ENCODE data around the gene PIP4K2A.
"Not testable (repeated sequence)": the region's sequence is repeated elsewhere in the genome, so short reads cannot be mapped to it uniquely, and the experiment has no call there.

PIP4K2A gene

GRCh38 chr10:22503315-22504088, 210.9 kb downstream of the PIP4K2A start:
- no peak for DNase-seq

- no peak for DNase-seq
Measured at GRCh38 chr10:22501863-22502262, 212.5 kb downstream of the PIP4K2A start.

DNA sequence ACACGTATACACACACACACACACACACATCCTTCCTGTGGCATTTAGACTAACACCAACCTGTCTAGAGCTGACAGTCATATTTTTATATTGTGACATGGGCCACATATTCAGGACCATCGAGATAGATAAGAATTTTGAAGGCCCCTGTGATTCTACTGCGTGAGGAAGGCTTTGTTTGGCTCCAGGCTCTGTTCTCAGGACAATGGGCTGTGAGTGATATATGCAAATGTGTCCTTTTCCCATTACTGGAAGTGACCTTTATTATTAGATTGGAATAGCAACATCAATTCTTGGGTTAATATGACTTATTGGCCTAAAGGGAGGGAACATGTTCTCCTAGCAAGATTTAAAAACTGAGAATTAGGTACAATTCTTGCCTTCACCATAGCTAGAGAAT, 213.0 kb downstream of the PIP4K2A start:
- DNase-seq = no peak

DNA sequence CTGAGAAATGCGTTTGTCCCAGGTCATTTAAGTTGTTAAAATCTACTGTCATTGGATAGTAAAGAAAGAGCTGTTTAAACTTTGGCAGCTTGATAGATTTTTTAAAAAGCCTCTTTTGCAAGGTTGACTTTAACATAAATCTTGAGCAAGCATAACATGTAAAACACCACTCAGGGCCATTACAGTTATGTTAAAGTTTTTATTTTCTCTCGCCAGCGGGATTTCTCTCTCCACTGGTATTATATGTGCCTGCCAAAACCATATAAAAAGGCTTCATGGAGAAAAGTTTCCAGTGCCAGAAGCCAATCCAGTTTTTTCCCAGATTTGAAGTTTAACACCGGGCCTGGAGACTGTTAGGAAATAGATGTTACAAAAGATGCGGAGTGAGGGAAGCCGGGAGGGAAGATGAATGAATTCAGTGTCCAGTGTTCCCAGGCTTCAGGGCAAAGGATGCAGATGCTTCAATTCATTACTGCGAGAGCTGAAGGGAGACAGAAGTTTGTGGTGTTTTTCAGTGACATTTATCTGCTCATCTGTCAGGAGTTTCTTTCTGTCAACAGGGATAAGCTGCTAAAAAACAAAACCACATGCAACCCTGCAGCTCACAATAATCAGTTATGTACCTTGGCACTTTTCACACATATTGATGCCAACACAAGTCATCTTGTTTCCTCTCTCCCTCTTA, 213.6 kb downstream of the PIP4K2A start:
- no peak for DNase-seq

- not testable (repeated sequence) for DNase-seq
Measured at GRCh38 chr10:22499973-22500372, 214.4 kb downstream of the PIP4K2A start.

- DNase-seq = no peak
Measured at GRCh38 chr10:22495396-22495795, 219.0 kb downstream of the PIP4K2A start.

- no peak for DNase-seq
Measured at GRCh38 chr10:22494007-22494406, 220.4 kb downstream of the PIP4K2A start.

GRCh38 chr10:22491931-22492615, 222.3 kb downstream of the PIP4K2A start:
- no peak for DNase-seq

GRCh38 chr10:22491480-22491879, 222.9 kb downstream of the PIP4K2A start:
- no peak for DNase-seq

DNA sequence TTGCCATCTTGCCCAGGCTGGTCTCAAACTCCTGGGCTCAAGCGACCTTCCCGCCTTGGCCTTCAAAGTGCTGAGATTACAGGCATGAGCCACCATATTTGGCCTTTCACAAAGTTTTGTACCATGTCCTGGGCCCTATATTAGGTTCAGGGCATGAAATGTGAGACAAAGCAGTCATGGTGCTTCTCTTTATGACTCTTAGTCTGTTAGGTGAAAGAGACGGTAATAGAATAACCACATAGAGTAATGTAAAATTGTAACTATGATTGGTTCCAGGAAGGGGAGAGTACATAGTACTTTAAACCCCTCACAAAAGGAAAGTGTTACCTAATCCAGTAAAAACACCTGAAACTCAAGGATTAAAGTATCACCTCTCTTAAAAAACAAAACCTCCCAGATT, 224.4 kb downstream of the PIP4K2A start:
- DNase-seq = no peak

- DNase-seq = no peak
Measured at GRCh38 chr10:22489467-22489866, 224.9 kb downstream of the PIP4K2A start.

GRCh38 chr10:22486431-22486830, 227.9 kb downstream of the PIP4K2A start:
- no peak for DNase-seq
